ENCODE data around the gene IL12RB2.

IL12RB2 gene

GRCh38 chr1:67348586-67349252, 41.0 kb downstream of the IL12RB2 start:
- no peak for DNase-seq

- no peak for DNase-seq
These were observed 43.1 kb downstream of the IL12RB2 start for GRCh38 chr1:67350783-67351182.

- DNase-seq = no peak
These were observed 44.5 kb downstream of the IL12RB2 start for GRCh38 chr1:67352211-67352610.

- no peak for DNase-seq
These were observed 48.2 kb downstream of the IL12RB2 start for GRCh38 chr1:67355745-67356424.

- DNase-seq = no peak
These were observed 51.9 kb downstream of the IL12RB2 start for GRCh38 chr1:67359592-67359991.

- no peak for DNase-seq
These were observed 54.0 kb downstream of the IL12RB2 start for GRCh38 chr1:67361641-67362040.

- no peak for DNase-seq
These were observed 59.8 kb downstream of the IL12RB2 start for GRCh38 chr1:67367370-67368045.

- no peak for DNase-seq
These were observed 60.4 kb downstream of the IL12RB2 start for GRCh38 chr1:67368046-67368514.

GRCh38 chr1:67371043-67371442, 63.4 kb downstream of the IL12RB2 start:
- no peak for DNase-seq

- DNase-seq = no peak
These were observed 64.0 kb downstream of the IL12RB2 start for GRCh38 chr1:67371681-67372080.

- DNase-seq = no peak
These were observed 64.5 kb downstream of the IL12RB2 start for GRCh38 chr1:67372136-67372535.

GRCh38 chr1:67372898-67373297, 65.2 kb downstream of the IL12RB2 start:
- no peak for DNase-seq

GRCh38 chr1:67376381-67376780, 68.7 kb downstream of the IL12RB2 start:
- DNase-seq = no peak

- DNase-seq = no peak
These were observed 69.6 kb downstream of the IL12RB2 start for GRCh38 chr1:67377253-67377652.

GRCh38 chr1:67381154-67381553, 73.5 kb downstream of the IL12RB2 start:
- DNase-seq = no peak

GRCh38 chr1:67382292-67382691, 74.6 kb downstream of the IL12RB2 start:
- DNase-seq = no peak

- DNase-seq = no peak
These were observed 76.4 kb downstream of the IL12RB2 start for GRCh38 chr1:67383999-67384638.

GRCh38 chr1:67390041-67390887, 82.6 kb downstream of the IL12RB2 start:
- DNase-seq = no peak

GRCh38 chr1:67393240-67393639, 85.6 kb downstream of the IL12RB2 start:
- no peak for DNase-seq

GRCh38 chr1:67393737-67394136, 86.1 kb downstream of the IL12RB2 start:
- DNase-seq = no peak

GRCh38 chr1:67394548-67394947, 86.9 kb downstream of the IL12RB2 start:
- DNase-seq = no peak

- no peak for DNase-seq
These were observed 91.7 kb downstream of the IL12RB2 start for GRCh38 chr1:67399199-67399993.

Measured in stimulated activated CD4-positive, alpha-beta T cell treated with anti-CD3 and anti-CD28 coated beads, Interleukin-4, amount 100 ng/mL, for 4 hours (primary cell).